Fibroblast of upper back skin (primary cell): ENCODE measurements around the gene RPL19.
"Not testable (repeated sequence)": the region's sequence is repeated elsewhere in the genome, so short reads cannot be mapped to it uniquely, and the experiment has no call there.

Experiments used
- DNase-seq: peaks from one replicate; pipeline ENCODE4 v3.0.0-alpha.2; 2013

Gene RPL19

GRCh38 chr17:39200070-39200879 lies at the start of gene RPL19:
TSS of gene RPL19 (plus strand) at chr17:39200283. CDS start at chr17:39200345, 62 bp downstream.
- DNase-seq: no peak

- DNase-seq: no peak
Observed at GRCh38 chr17:39150795-39151149, 49.3 kb upstream of the RPL19 start.

- DNase-seq: no peak
Observed at GRCh38 chr17:39151150-39151942, 48.7 kb upstream of the RPL19 start, which contains the start of gene PLXDC1. TSS of gene PLXDC1 (minus strand) at chr17:39151637. CDS start at chr17:39151437, 200 bp downstream.

DNA sequence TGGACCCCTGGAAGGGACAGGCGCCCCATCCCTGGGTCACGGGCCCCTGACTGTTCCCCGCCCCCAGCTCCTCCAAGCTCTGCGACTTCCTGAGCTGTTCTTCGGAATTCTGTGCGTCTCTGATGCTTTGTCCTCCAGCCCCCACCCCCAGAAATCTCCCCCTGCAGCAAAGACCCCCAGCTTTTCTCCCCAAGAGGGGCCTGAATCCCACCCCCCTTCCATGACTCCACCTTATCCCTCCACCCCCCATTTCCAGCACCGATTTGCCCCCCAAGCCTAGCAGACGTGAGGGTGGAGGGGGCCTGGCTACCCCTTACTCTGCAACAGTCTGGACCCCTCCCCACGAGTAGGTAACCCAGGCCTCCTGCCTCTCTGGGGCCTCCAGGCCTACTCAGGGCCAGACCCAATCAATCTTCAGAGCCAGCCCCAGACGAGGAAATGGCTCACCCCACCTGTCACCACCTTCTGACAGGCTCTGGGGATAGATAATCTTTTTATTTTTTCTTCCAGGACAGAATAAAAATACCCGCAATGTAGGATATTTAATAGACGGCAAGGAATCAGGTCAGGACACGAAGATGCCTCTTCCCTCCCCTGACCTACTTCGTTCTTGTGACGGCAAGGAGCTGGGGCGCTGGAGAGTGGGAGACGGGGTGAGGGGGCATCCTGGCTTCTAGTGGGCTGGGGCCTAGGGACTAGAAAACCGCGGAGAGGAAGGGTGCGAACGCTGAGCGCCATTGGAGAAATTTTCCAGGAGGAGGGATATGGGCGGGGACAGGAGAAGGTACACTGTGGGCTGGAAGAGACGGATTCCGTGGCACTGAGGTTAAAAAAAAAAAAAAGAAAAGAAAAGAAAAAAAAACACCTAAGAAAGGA lies 47.9 kb upstream of the RPL19 start:
- DNase-seq: no peak

- peak; percentile 91 for DNase-seq
Observed at GRCh38 chr17:39153599-39154051, 46.5 kb upstream of the RPL19 start.

DNA sequence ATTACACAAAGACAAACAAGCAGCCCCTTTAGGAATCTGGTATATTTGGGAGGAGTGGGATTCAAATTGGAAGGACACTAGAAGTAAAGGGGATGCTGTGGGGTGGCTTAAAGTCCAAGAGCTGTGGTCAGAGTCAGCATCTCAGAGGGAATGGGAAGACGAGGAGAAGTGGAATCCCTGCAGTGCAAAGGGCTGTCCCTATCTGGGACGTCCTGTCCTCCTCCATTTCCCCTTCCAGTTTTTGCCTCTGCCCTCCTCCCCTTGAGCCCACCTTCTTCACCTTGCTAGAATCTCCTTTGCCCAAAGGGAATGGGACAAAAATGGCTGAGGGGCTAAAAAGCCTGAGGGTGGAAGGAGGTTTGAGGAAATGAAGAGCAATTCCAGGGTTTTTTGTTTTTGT lies 44.4 kb upstream of the RPL19 start:
- no peak for DNase-seq

GRCh38 chr17:39156491-39156890 lies 43.6 kb upstream of the RPL19 start:
- DNase-seq: peak; percentile 27

- DNase-seq: no peak
Observed at GRCh38 chr17:39158623-39159022, 41.5 kb upstream of the RPL19 start.

GRCh38 chr17:39161962-39162361 lies 38.1 kb upstream of the RPL19 start:
- no peak for DNase-seq

DNA sequence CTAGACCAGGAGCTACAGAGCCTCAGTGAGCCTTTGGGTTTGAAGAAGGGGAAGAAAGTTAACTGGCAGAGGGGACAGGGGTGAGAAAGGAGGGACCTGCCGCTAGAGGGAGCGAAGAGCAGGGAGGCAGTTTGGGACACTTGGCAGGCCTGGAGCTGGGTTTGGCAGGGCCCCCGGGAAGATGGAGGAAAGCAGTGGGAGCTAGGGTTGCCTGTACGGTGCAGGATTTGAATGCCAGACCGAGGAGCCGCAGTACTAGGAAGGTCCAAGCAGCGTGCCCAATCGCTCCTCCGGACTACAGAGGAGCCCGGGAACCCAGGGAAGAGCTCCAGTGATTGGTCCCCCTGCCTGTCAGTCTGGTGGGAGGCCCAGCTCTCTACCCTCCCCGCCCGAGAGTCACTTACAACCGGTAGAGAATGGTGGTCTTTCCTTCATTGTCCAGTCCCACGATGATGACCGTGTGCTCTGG lies 35.4 kb upstream of the RPL19 start:
- DNase-seq: peak; percentile 91

DNA sequence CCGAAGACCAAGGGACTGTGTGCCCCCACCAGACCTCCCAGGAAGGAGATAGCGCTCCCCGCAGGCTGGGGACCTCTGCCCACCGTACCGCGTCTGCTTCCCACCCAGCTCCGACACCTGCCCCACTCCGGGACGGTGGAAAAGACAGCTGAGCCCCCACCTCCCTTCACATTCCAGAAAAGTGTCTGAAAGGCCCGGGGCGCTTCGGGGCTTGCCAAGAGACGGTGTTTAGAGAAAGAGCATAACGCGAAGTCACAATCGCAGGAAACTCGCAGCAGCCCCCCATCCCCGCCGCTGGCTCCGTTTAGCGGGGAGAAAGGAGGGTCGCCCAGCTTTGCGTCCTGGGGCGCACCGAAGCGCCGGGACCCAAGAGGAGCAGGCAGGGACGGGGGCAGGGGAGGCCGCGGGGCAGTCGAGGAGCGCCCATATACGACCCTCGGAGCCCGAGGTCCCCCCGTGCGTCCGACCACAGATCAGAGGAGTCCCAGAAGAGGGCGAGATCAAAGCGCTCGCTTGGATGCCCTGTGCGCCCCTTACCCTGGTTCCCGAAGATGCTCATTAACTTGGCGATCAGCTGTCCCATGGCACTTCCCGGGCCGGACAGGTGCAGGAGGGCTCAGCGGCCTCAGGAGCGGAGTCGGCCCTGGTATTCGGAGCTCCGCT lies 34.8 kb upstream of the RPL19 start:
- no peak for DNase-seq

GRCh38 chr17:39165841-39166349 lies 34.2 kb upstream of the RPL19 start, which contains the start of gene ARL5C:
TSS of gene ARL5C (minus strand) at chr17:39166161. CDS start at chr17:39165760, 401 bp downstream.
- DNase-seq: no peak

DNA sequence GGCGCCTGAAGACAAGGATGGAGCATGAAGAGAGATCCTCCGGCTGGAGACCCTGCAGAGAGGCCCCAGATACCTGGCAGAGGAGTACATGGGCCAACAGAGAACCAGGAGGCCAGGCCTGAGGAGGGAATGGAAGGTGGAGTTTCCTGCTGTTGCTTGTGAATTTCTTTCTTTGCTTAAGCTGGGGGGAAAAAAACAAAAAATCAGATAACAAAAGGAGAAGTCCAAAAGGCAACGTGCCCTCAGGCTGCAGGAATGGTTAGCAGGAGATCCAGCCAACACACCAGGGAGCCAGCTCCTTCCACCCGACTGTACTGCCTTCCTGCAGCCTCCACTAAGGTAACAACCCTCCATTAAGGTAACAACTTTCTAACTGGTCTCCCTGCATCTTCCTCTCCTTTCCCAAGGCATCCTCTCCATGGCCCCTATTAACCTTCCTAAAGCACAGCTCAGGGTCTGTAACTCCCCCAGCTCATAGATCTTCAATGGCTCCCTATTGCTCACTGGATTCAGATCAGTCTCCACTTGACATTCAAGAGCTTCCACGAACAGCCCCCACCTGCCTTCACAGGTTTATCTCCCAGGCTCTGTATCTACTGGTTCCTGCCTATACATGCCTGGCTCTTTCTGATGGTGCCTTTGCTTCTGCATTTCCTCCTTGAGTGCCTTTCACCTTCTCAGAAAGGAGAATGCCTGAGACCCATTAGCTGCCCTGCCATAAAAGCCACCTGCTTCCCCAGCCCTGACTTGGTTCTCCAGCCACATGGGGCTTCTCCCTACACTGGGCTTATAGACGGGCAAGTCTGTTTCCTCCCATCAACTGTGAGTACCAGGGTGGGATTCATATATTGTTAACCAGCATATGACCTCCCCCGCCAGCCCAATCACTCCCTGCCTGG lies 33.4 kb upstream of the RPL19 start:
- no peak for DNase-seq

DNA sequence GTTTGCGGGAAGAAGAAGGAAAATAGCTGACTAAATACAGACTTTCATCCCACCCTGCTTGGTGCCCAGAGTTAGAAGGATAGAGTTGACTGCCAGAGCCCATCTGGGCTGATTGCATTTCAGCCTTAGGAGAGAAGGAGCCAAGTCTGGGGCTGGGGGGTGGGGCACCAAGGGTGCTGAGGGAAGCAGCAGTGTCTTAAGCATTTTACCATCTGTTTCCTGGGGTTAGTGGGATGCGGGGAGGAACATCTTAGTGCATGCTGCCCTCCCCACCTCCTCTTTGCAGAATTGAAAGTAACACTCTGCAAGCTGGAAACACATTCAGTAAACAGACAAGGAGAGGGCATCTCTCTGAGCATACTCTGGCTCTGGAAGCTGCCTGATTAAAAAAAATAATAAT lies 32.6 kb upstream of the RPL19 start:
- no peak for DNase-seq

DNA sequence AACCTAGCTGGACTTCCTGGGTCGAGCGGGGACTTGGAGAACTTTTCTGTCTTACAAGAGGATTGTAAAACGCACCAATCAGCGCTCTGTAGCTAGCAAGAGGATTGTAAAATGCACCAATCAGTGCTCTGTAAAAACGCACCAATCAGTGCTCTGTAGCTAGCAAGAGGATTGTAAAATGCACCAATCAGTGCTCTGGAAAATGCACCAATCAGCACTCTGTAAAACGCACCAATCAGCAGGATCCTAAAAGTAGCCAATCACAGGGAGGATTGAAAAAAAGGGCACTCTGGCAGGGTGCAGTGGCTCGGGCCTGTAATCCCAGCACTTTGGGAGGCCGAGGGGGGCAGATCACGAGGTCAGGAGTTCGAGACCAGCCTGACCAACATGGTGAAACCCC lies 31.6 kb upstream of the RPL19 start:
- not testable (repeated sequence) for DNase-seq

DNA sequence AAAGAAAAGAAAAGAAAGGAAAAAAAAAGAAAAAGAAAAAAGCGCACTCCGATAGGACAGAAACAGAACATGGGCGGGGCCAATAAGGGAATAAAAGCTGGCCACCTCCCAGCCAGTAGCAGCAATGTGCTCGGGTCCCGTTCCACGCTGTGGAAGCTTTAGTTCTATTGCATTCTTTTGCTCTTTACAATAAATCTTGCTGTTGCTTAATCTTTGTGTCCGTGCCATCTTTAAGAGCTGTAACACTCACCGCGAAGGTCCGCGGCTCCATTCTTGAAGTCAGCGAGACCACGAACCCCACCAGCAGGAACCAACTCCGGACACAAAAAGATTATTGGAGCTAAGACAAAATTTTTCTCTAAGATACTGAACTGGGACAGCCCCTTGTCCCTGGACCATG lies 31.0 kb upstream of the RPL19 start:
- no peak for DNase-seq

DNA sequence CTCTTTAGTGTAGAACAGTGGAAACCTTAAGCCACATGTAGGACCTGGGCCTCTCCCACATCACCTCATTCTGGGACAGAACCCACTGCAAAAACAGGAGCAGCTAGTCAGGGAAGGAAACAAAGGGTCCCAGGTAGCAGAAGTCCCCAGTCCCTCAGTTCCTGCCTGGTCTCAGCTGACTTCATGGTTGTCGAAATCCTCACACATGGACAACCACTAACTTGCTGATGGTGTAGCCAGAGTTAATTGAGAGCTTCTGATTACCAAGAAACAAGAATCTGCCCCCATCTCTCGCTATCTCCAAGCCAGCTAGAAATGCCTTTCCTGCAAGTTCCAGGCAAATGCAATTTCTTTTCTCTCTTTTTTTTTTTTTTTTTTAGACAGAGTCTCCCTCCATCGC lies 30.6 kb upstream of the RPL19 start:
- no peak for DNase-seq

- no peak for DNase-seq
Observed at GRCh38 chr17:39170109-39170508, 30.0 kb upstream of the RPL19 start.

GRCh38 chr17:39170558-39170957 lies 29.5 kb upstream of the RPL19 start:
- DNase-seq: no peak

GRCh38 chr17:39171933-39172332 lies 28.1 kb upstream of the RPL19 start:
- no peak for DNase-seq

- no peak for DNase-seq
Observed at GRCh38 chr17:39173080-39173479, 27.0 kb upstream of the RPL19 start.
